HepG2 (cell line): Measurements from ENCODE around the gene KATNAL1. TPM values are rescaled to one million over a fixed set of nuclear protein-coding genes. Genes with fewer than 3 reads are reported as not detected.
"Not testable (repeated sequence)": the region's sequence is repeated elsewhere in the genome, so short reads cannot be mapped to it uniquely, and the experiment has no call there.

Experiments used
- ATAC-seq: fragments of 200-7000 bp; cut with Tn5 transposase; 3 replicates; pipeline ENCODE4 v1.9.1; 2020; ENCODE audit warnings: mild to moderate bottlenecking, moderate library complexity
- BruUV-seq: library from RNA; stranded (reverse); fragments of 400-500 nt; replicated peaks from 2 replicates; lab custom pipeline; 2021; lab: Mats Ljungman, UMichigan
- CTCF ChIA-PET: fragments of 300-600 bp; formaldehyde crosslinking; extraction: SDS; loops from one replicate; lab custom pipeline; 2021; ENCODE audit warnings: low total read pairs, inconsistent platforms, low intra/inter-chr PET ratio; lab: Yijun Ruan, JAX
- POLR2A ChIA-PET: fragments of 350-600 bp; sonication (Branson Sonifier 250); formaldehyde crosslinking; loops from one replicate; lab custom pipeline; 2020; ENCODE audit warnings: antibody characterized with exemption, inconsistent platforms; lab: Yijun Ruan, JAX
- DNase-seq: peaks from one replicate; pipeline ENCODE4 v3.0.0-alpha.2; 2015; ENCODE audit warnings: low spot score
- FAIRE-seq: peaks from 3 replicates; lab custom pipeline; 2011; peaks lifted over from hg19 to GRCh38; lab: Jason Lieb, UNC
- H2AFZ ChIP-seq: one replicate; pipeline ENCODE4 v1.6.1; 2011; ENCODE audit warnings: low read length, inconsistent platforms
- H3K27ac ChIP-seq: fragments of 300-600 bp; 3 replicates; pipeline ENCODE4 v1.8.0; 2011; ENCODE audit warnings: mixed run types, mild to moderate bottlenecking, mixed read lengths, low read length, inconsistent platforms; ENCODE audit not compliant: insufficient read depth; ENCODE audit errors: extremely low read length
- H3K27me3 ChIP-seq, 2 experiments: fragments of 200-600 bp in 1 of 2; 2 replicates in 1 of 2; 3 replicates in 1 of 2; pipeline versions ENCODE4 v1.6.0 to v1.8.0; 2011; ENCODE audit warnings: low read length in 2 of 2, mild to moderate bottlenecking in 2 of 2, moderate library complexity in 2 of 2, inconsistent platforms in 1 of 2; ENCODE audit not compliant: insufficient read depth in 2 of 2, control insufficient read depth in 1 of 2
- H3K36me3 ChIP-seq, 2 experiments: fragments of 200-600 bp in 1 of 2; replicated peaks in 1 of 2; 2 replicates in 1 of 2; 3 replicates in 1 of 2; pipeline versions ENCODE4 v1.5.1 to v1.8.0; 2011; ENCODE audit warnings: low read length in 2 of 2, inconsistent platforms in 1 of 2; ENCODE audit not compliant: insufficient read depth in 2 of 2, control insufficient read depth in 1 of 2
- H3K4me1 ChIP-seq: 2 replicates; pipeline ENCODE4 v1.5.1; 2012; ENCODE audit warnings: low read length, inconsistent platforms; ENCODE audit not compliant: insufficient read depth
- H3K4me2 ChIP-seq: 2 replicates; pipeline ENCODE4 v1.6.0; 2011; ENCODE audit warnings: low read depth, low read length, inconsistent platforms
- H3K4me3 ChIP-seq, 3 experiments: fragments of 200-600 bp in 1 of 3; sonication (generic), shearing (Covaris generic) in 1 of 3; replicated peaks in 1 of 3; 2 replicates each; pipeline ENCODE4 v1.5.1; 2011 to 2016; ENCODE audit warnings: low read length in 3 of 3, inconsistent platforms in 2 of 3, low read depth in 2 of 3, mild to moderate bottlenecking in 2 of 3, control low read depth in 1 of 3, mixed read lengths in 1 of 3; ENCODE audit not compliant: insufficient read depth in 1 of 3
- H3K79me2 ChIP-seq: one replicate; pipeline ENCODE4 v1.6.1; 2011; ENCODE audit warnings: low read length, inconsistent platforms; ENCODE audit not compliant: insufficient read depth
- H3K9ac ChIP-seq: 2 replicates; pipeline ENCODE4 v1.6.0; 2011; ENCODE audit warnings: mild to moderate bottlenecking, low read depth, low read length, inconsistent platforms; ENCODE audit not compliant: insufficient read depth
- H3K9me3 ChIP-seq: 2 replicates; pipeline ENCODE4 v1.5.1; 2012; ENCODE audit warnings: mild to moderate bottlenecking, low read length
- H4K20me1 ChIP-seq: 2 replicates; pipeline ENCODE4 v1.6.0; 2011; ENCODE audit warnings: inconsistent platforms, mild to moderate bottlenecking, low read length, moderate library complexity; ENCODE audit not compliant: insufficient read depth
- FOXK2 ChIP-seq: fragments of 450-650 bp; IDR thresholded peaks from 2 replicates; pipeline ENCODE4 v1.6.1; 2016
- MAFK ChIP-seq, 2 experiments: IDR thresholded peaks in 1 of 2; conservative IDR thresholded peaks in 1 of 2; 2 replicates each; pipeline ENCODE4 v1.6.1; 2011; ENCODE audit warnings: improper control_type of control experiment in 2 of 2, low read length in 2 of 2
- ZNF496 ChIP-seq: sonication (generic); formaldehyde crosslinking; IDR thresholded peaks from 2 replicates; pipeline ENCODE4 v1.8.1; 2023; ENCODE audit warnings: mild to moderate bottlenecking, moderate library complexity, missing genetic modification reagents; ENCODE audit not compliant: insufficient replicate concordance
- ZNF766 ChIP-seq: sonication (generic); formaldehyde crosslinking; IDR thresholded peaks from 2 replicates; pipeline ENCODE4 v1.5.0; 2020; ENCODE audit warnings: missing genetic modification reagents, borderline replicate concordance
- WGBS: methylation state at CpG from one replicate; pipeline ENCODE4 v1.1.6; 2017; ENCODE audit warnings: low lambda C conversion rate; 5-methylcytosine and 5-hydroxymethylcytosine counted together
- in situ Hi-C: cut with HindIII; loops from 2 replicates; pipeline ENCODE4 v1.10.0; 2017; ENCODE audit warnings: low pct_unique_long_range_greater_than_20kb; ENCODE audit not compliant: extremely low pct_ligation_motif_present
- intact Hi-C: fragments of 100-400 bp; cut with micrococcal nuclease; formaldehyde crosslinking; loops from one replicate; pipeline ENCODE4 v1.10.0; 2022; ENCODE audit not compliant: unreplicated experiment
- polyA plus RNA-seq, 8 experiments: library from polyadenylated mRNA; depleted of rRNA in 3 of 8; stranded (reverse) in 7 of 8; unstranded in 1 of 8; fragments of >200 nt; fragmentation: Illumina TruSeq in 4 of 8; extraction: Trizol in 4 of 8; gene quantifications; 2 replicates each; pipeline versions ENCODE4 v1.2.1 to v1.2.3, GENCODE V29; 2011 to 2016; ENCODE audit warnings: low read depth in 4 of 8, missing spikeins in 1 of 8, mixed read lengths in 1 of 8; ENCODE audit not compliant: insufficient read depth in 1 of 8
- total RNA-seq, 5 experiments: library from RNA; depleted of rRNA; stranded (reverse); fragments of >200 nt; fragmentation: Illumina TruSeq; extraction: Trizol; gene quantifications; 2 replicates each; pipeline ENCODE4 v1.2.3, GENCODE V29; 2016; ENCODE audit warnings: low read depth in 1 of 5
- TF ChIP-seq, protein P1 (sequence below): sonication (generic); formaldehyde crosslinking; IDR thresholded peaks from 2 replicates; pipeline ENCODE4 v1.5.1; 2020; ENCODE audit warnings: mild to moderate bottlenecking, missing genetic modification reagents, borderline replicate concordance
- TF ChIP-seq, protein P2 (sequence below), 2 experiments: sonication (generic) in 1 of 2; formaldehyde crosslinking in 1 of 2; IDR thresholded peaks; 2 replicates each; pipeline versions ENCODE4 v1.5.1 to v1.6.1; 2011 to 2020; ENCODE audit warnings: borderline replicate concordance in 1 of 2, low read depth in 1 of 2, low read length in 1 of 2, mild to moderate bottlenecking in 1 of 2, missing genetic modification reagents in 1 of 2, moderate library complexity in 1 of 2

The KATNAL1 gene
- total and polyA plus RNA-seq, 2 of the 13 experiments (the other 11 are each of a cell fraction or from before 2014, with no cell fraction given) = 3.2 to 11.8 TPM

DNA sequence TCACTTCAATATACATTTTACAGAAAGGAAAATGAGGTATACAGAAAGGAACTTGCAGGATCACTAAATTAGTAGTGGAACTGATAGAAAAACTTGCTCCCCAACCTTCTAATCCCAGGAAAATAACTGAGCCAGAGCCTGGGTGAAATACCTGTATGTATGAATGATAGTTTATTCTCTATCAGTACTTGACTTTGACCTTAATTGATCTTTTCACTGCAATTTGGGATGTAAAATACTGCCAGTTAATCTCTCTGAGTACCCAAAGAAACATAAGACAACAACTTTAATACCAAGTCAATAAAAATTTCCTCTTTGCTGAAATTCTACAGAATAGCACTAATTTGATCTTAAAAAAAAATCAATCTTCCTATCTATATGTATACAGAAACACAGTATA is 33.3 kb downstream of the KATNAL1 start (continued):
- TF ChIP-seq ZNF496 (CRISPR knock-in tag) (no peak), FOXK2 (no peak), ZNF766 (no peak), MAFK (conservative IDR thresholded peaks at IDR 0.05 in 1 of 2, IDR thresholded peaks at IDR 0.05 in 1 of 2; ENCODE audit: low read length in 2 of 2) (no peak)
- TF ChIP-seq, protein P1, sequence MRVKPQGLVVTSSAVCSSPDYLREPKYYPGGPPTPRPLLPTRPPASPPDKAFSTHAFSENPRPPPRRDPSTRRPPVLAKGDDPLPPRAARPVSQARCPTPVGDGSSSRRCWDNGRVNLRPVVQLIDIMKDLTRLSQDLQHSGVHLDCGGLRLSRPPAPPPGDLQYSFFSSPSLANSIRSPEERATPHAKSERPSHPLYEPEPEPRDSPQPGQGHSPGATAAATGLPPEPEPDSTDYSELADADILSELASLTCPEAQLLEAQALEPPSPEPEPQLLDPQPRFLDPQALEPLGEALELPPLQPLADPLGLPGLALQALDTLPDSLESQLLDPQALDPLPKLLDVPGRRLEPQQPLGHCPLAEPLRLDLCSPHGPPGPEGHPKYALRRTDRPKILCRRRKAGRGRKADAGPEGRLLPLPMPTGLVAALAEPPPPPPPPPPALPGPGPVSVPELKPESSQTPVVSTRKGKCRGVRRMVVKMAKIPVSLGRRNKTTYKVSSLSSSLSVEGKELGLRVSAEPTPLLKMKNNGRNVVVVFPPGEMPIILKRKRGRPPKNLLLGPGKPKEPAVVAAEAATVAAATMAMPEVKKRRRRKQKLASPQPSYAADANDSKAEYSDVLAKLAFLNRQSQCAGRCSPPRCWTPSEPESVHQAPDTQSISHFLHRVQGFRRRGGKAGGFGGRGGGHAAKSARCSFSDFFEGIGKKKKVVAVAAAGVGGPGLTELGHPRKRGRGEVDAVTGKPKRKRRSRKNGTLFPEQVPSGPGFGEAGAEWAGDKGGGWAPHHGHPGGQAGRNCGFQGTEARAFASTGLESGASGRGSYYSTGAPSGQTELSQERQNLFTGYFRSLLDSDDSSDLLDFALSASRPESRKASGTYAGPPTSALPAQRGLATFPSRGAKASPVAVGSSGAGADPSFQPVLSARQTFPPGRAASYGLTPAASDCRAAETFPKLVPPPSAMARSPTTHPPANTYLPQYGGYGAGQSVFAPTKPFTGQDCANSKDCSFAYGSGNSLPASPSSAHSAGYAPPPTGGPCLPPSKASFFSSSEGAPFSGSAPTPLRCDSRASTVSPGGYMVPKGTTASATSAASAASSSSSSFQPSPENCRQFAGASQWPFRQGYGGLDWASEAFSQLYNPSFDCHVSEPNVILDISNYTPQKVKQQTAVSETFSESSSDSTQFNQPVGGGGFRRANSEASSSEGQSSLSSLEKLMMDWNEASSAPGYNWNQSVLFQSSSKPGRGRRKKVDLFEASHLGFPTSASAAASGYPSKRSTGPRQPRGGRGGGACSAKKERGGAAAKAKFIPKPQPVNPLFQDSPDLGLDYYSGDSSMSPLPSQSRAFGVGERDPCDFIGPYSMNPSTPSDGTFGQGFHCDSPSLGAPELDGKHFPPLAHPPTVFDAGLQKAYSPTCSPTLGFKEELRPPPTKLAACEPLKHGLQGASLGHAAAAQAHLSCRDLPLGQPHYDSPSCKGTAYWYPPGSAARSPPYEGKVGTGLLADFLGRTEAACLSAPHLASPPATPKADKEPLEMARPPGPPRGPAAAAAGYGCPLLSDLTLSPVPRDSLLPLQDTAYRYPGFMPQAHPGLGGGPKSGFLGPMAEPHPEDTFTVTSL (CRISPR knock-in tag) = no peak
- TF ChIP-seq, protein P2, sequence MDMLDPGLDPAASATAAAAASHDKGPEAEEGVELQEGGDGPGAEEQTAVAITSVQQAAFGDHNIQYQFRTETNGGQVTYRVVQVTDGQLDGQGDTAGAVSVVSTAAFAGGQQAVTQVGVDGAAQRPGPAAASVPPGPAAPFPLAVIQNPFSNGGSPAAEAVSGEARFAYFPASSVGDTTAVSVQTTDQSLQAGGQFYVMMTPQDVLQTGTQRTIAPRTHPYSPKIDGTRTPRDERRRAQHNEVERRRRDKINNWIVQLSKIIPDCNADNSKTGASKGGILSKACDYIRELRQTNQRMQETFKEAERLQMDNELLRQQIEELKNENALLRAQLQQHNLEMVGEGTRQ (IDR thresholded peaks at IDR 0.05; ENCODE audit: low read depth, low read length) = no peak
- TF ChIP-seq, protein P2 (CRISPR knock-in tag; IDR thresholded peaks at IDR 0.05; ENCODE audit: borderline replicate concordance) = no peak
- TF ChIP-seq, all 625 proteins: peak for 0

- ATAC-seq, in situ Hi-C loops: not testable (repeated sequence)
These were observed 37.3 kb downstream of the KATNAL1 start for GRCh38 chr13:30270035-30270434.

More at GRCh38 chr13:30270035-30270434, 37.3 kb downstream of the KATNAL1 start:
- H3K4me1 ChIP-seq, H3K79me2 ChIP-seq, H2AFZ ChIP-seq, CTCF ChIA-PET, FAIRE-seq, H3K4me3 ChIP-seq, BruUV-seq, H3K9ac ChIP-seq, H3K36me3 ChIP-seq, H3K4me2 ChIP-seq, H3K9me3 ChIP-seq, H3K27me3 ChIP-seq, H3K27ac ChIP-seq, intact Hi-C loops, H4K20me1 ChIP-seq, DNase-seq, POLR2A ChIA-PET: not testable (repeated sequence)
- WGBS = 90% methylated on average over 9 of the region's 31 CpGs
